ENCODE data around the gene TMPRSS3. TPM values are rescaled to one million over a fixed set of nuclear protein-coding genes. Genes with fewer than 3 reads are reported as not detected.

The TMPRSS3 gene
- total RNA-seq, 4 donors from 2014 or later = 0.68 to 1.3 TPM; not detected in 2

GRCh38 chr21:42430521-42430920, 34.7 kb upstream of the TMPRSS3 start:
- no peak for DNase-seq

GRCh38 chr21:42429856-42430255, 34.0 kb upstream of the TMPRSS3 start:
- DNase-seq = no peak

More at GRCh38 chr21:42430521-42430920, 34.7 kb upstream of the TMPRSS3 start:
- in situ Hi-C loops (cut with MboI; ENCODE audit: low pct_ligation_motif_present in 1 of 4, low pct_unique_long_range_greater_than_20kb in 1 of 4, low sequenced_read_pairs in 3 of 4) = no loop called here
- TF ChIP-seq POLR2A (IDR thresholded peaks at IDR 0.05) (no peak), EP300 (IDR thresholded peaks at IDR 0.05; ENCODE audit: low read depth) (no peak), CTCF (IDR thresholded peaks at IDR 0.05) (no peak), POLR2AphosphoS5 (IDR thresholded peaks at IDR 0.05) (no peak)
- no peaks in the 10 kb centered on the region for H3K27me3 ChIP-seq
- 87% methylated on average over 6 of the region's 6 CpGs; no CpG with 5 or more reads in 1 of the 2 donors for WGBS, 2 donors (ENCODE audit: low coverage in 1 of 2)
- no peaks in the 10 kb centered on the region for H3K9me3 ChIP-seq
- no peak overlapping the region for H3K4me3 ChIP-seq
- intact Hi-C loops (cut with DNase I; ENCODE audit: low total_unique reads) = no loop called here
- no peaks in the 10 kb centered on the region for H3K36me3 ChIP-seq
- no peak overlapping the region for H3K27ac ChIP-seq
- peaks cover 0 to 4% (median 0%) of the 10 kb centered on the region in 4 donors for H3K4me1 ChIP-seq

GRCh38 chr21:42429021-42429420, 33.2 kb upstream of the TMPRSS3 start:
- DNase-seq = no peak
- WGBS, 2 donors (ENCODE audit: low coverage in 1 of 2) = 90% methylated on average over 1 of the region's 1 CpG; no CpG with 5 or more reads in 1 of the 2 donors

More at GRCh38 chr21:42429856-42430255, 34.0 kb upstream of the TMPRSS3 start:
- no peaks in the 10 kb centered on the region for H3K36me3 ChIP-seq
- intact Hi-C loops (cut with DNase I; ENCODE audit: low total_unique reads) (no loop called here), in situ Hi-C loops (cut with MboI; ENCODE audit: low pct_ligation_motif_present in 1 of 4, low pct_unique_long_range_greater_than_20kb in 1 of 4, low sequenced_read_pairs in 3 of 4) (no loop called here)
- H3K4me3 ChIP-seq = no peak overlapping the region
- H3K9me3 ChIP-seq = no peaks in the 10 kb centered on the region
- H3K27ac ChIP-seq = no peak overlapping the region
- 57% methylated on average over 9 of the region's 9 CpGs; no CpG with 5 or more reads in 1 of the 2 donors for WGBS, 2 donors (ENCODE audit: low coverage in 1 of 2)
- no peak for TF ChIP-seq CTCF (IDR thresholded peaks at IDR 0.05)
- TF ChIP-seq EP300 (IDR thresholded peaks at IDR 0.05; ENCODE audit: low read depth) = no peak
- TF ChIP-seq POLR2A (IDR thresholded peaks at IDR 0.05) = no peak
- peaks cover 1% of the 10 kb centered on the region for H3K27me3 ChIP-seq
- peaks cover 0 to 4% (median 0%) of the 10 kb centered on the region in 4 donors for H3K4me1 ChIP-seq

GRCh38 chr21:42427809-42428419, 32.1 kb upstream of the TMPRSS3 start:
- H3K4me3 ChIP-seq = no peak overlapping the region
- in situ Hi-C loops (cut with MboI; ENCODE audit: low pct_ligation_motif_present in 1 of 4, low pct_unique_long_range_greater_than_20kb in 1 of 4, low sequenced_read_pairs in 3 of 4) = no loop called here
- no peak for DNase-seq
- no peaks in the 10 kb centered on the region for H3K9me3 ChIP-seq
- peaks cover 0 to 4% (median 0%) of the 10 kb centered on the region in 4 donors for H3K4me1 ChIP-seq
- H3K27ac ChIP-seq = no peak overlapping the region
- H3K27me3 ChIP-seq = peaks cover 4% of the 10 kb centered on the region
- WGBS, 2 donors (ENCODE audit: low coverage in 1 of 2) = 53 to 76% methylated on average over 2 to 10 of the region's 10 CpGs
- TF ChIP-seq POLR2A (IDR thresholded peaks at IDR 0.05) (no peak), POLR2AphosphoS5 (IDR thresholded peaks at IDR 0.05) (no peak), EP300 (IDR thresholded peaks at IDR 0.05; ENCODE audit: low read depth) (no peak), CTCF (IDR thresholded peaks at IDR 0.05) (no peak)
- intact Hi-C loops (cut with DNase I; ENCODE audit: low total_unique reads) = no loop called here
- H3K36me3 ChIP-seq = no peaks in the 10 kb centered on the region

More at GRCh38 chr21:42429021-42429420, 33.2 kb upstream of the TMPRSS3 start:
- Histone ChIP-seq H3K27me3 (peaks cover 4% of the 10 kb centered on the region), H3K4me3 (no peak overlapping the region), H3K9me3 (no peaks in the 10 kb centered on the region), H3K36me3 (no peaks in the 10 kb centered on the region), H3K4me1 (peaks cover 0 to 4% (median 0%) of the 10 kb centered on the region in 4 donors), H3K27ac (no peak overlapping the region)
- TF ChIP-seq POLR2AphosphoS5 (IDR thresholded peaks at IDR 0.05) (no peak), POLR2A (IDR thresholded peaks at IDR 0.05) (no peak), CTCF (IDR thresholded peaks at IDR 0.05) (no peak), EP300 (IDR thresholded peaks at IDR 0.05; ENCODE audit: low read depth) (no peak)
- in situ Hi-C loops (cut with MboI; ENCODE audit: low pct_ligation_motif_present in 1 of 4, low pct_unique_long_range_greater_than_20kb in 1 of 4, low sequenced_read_pairs in 3 of 4) = no loop called here
- intact Hi-C loops (cut with DNase I; ENCODE audit: low total_unique reads) = no loop called here
